Tibial nerve (tissue), 4 donors: ENCODE results near the gene EIF2AK3. TPM values are rescaled to one million over a fixed set of nuclear protein-coding genes. Genes with fewer than 3 reads are reported as not detected.

Experiments used
- DNase-seq, 2 donors: peaks; one replicate each; pipeline ENCODE4 v3.0.0-alpha.2; 2019; ENCODE audit warnings: low spot score in 2 of 2
- H3K27ac ChIP-seq, 4 donors: fragments of 200-600 bp; sonication (generic) in 3 of 4; one replicate each; pipeline ENCODE4 v1.5.1; 2017 to 2019; ENCODE audit warnings: mild to moderate bottlenecking in 1 of 4
- H3K27me3 ChIP-seq, 2 donors: fragments of 200-600 bp; sonication (generic) in 1 of 2; one replicate each; pipeline versions ENCODE4 v1.5.1 to v1.6.0; 2017 to 2019
- H3K36me3 ChIP-seq, 3 donors: fragments of 200-600 bp; sonication (generic); one replicate each; pipeline ENCODE4 v1.5.1; 2018 to 2019
- H3K4me1 ChIP-seq, 4 donors: fragments of 200-600 bp; sonication (generic) in 3 of 4; one replicate each; pipeline ENCODE4 v1.5.1; 2017 to 2019
- H3K4me3 ChIP-seq, 4 donors: fragments of 200-600 bp; sonication (generic) in 3 of 4; one replicate each; pipeline ENCODE4 v1.5.1; 2017 to 2019; ENCODE audit warnings: mild to moderate bottlenecking in 1 of 4, moderate library complexity in 1 of 4
- H3K9me3 ChIP-seq, 4 donors: fragments of 200-600 bp; sonication (generic) in 3 of 4; one replicate each; pipeline ENCODE4 v1.5.1; 2017 to 2019
- CTCF ChIP-seq, 5 experiments: fragments of 200-600 bp in 3 of 5; fragments of 450-650 bp in 2 of 5; sonication (generic) in 3 of 5; IDR thresholded peaks; one replicate each; pipeline ENCODE4 v1.5.1; 2016 to 2019; ENCODE audit warnings: antibody characterized with exemption in 5 of 5, mild to moderate bottlenecking in 3 of 5, moderate library complexity in 2 of 5
- EP300 ChIP-seq, 2 donors: sonication (generic); formaldehyde crosslinking; IDR thresholded peaks; one replicate each; pipeline ENCODE4 v1.6.1; 2017; ENCODE audit warnings: antibody characterized with exemption in 2 of 2, mild to moderate bottlenecking in 1 of 2
- POLR2A ChIP-seq, 2 donors: fragments of 450-650 bp; IDR thresholded peaks; one replicate each; pipeline ENCODE4 v1.6.1; 2017; ENCODE audit warnings: antibody characterized with exemption in 2 of 2, mild to moderate bottlenecking in 2 of 2, moderate library complexity in 2 of 2
- WGBS, 2 donors: methylation state at CpG; one replicate each; pipeline ENCODE4 v1.1.5; 2018; 5-methylcytosine and 5-hydroxymethylcytosine counted together
- total RNA-seq, 4 donors: library from RNA; depleted of rRNA; stranded (reverse); fragments of >200 nt; gene quantifications; one replicate each; pipeline ENCODE4 v1.1.0, GENCODE V29; 2016

The EIF2AK3 gene
- total RNA-seq, 4 donors from 2014 or later, result 19.8 to 29.1 (median 25.9) TPM

- Histone ChIP-seq H3K4me3 (no peak overlapping the region), H3K27ac (no peak overlapping the region), H3K9me3 (no peaks in the 10 kb centered on the region), H3K36me3 (peaks cover 0 to 53% (median 3%) of the 10 kb centered on the region in 3 donors), H3K4me1 (peaks cover 0 to 5% (median 2%) of the 10 kb centered on the region in 4 donors), H3K27me3 (no peaks in the 10 kb centered on the region)
- 85 to 95% methylated on average over 3 of the region's 3 CpGs for WGBS, 2 donors
- TF ChIP-seq POLR2A (IDR thresholded peaks at IDR 0.05), result no peak
- no peak for TF ChIP-seq CTCF (IDR thresholded peaks at IDR 0.05)
- no peak for TF ChIP-seq EP300 (IDR thresholded peaks at IDR 0.05)
- no peak for DNase-seq
Measured at GRCh38 chr2:88561646-88562388, 65.4 kb downstream of the EIF2AK3 start.

- Histone ChIP-seq H3K9me3 (no peaks in the 10 kb centered on the region), H3K36me3 (peaks cover 0 to 56% (median 6%) of the 10 kb centered on the region in 3 donors), H3K4me1 (peaks cover 0 to 5% (median 2%) of the 10 kb centered on the region in 4 donors), H3K27me3 (no peaks in the 10 kb centered on the region), H3K27ac (no peak overlapping the region), H3K4me3 (no peak overlapping the region)
- DNase-seq, result no peak
- TF ChIP-seq POLR2A (IDR thresholded peaks at IDR 0.05), result no peak
- no peak for TF ChIP-seq CTCF (IDR thresholded peaks at IDR 0.05)
- WGBS, 2 donors, result 87 to 89% methylated on average over 3 of the region's 3 CpGs
Measured at GRCh38 chr2:88560619-88561307, 66.5 kb downstream of the EIF2AK3 start.

- Histone ChIP-seq H3K9me3 (no peaks in the 10 kb centered on the region), H3K4me1 (no peaks in the 10 kb centered on the region), H3K27ac (no peak overlapping the region), H3K4me3 (no peak overlapping the region), H3K27me3 (no peaks in the 10 kb centered on the region), H3K36me3 (peaks cover 0 to 79% (median 6%) of the 10 kb centered on the region in 3 donors)
- DNase-seq, result no peak
- 92% methylated on average over 1 of the region's 1 CpG for WGBS, 2 donors
- TF ChIP-seq CTCF (IDR thresholded peaks at IDR 0.05) (no peak), EP300 (IDR thresholded peaks at IDR 0.05) (no peak), POLR2A (IDR thresholded peaks at IDR 0.05) (no peak)
Measured at GRCh38 chr2:88557290-88557689, 70.0 kb downstream of the EIF2AK3 start.

- 76 to 81% methylated on average over 7 of the region's 7 CpGs for WGBS, 2 donors
- Histone ChIP-seq H3K4me1 (no peaks in the 10 kb centered on the region), H3K27me3 (no peaks in the 10 kb centered on the region), H3K36me3 (peaks cover 0 to 66% (median 6%) of the 10 kb centered on the region in 3 donors), H3K27ac (no peak overlapping the region), H3K9me3 (no peaks in the 10 kb centered on the region), H3K4me3 (no peak overlapping the region)
- no peak for TF ChIP-seq CTCF (IDR thresholded peaks at IDR 0.05)
- no peak for TF ChIP-seq EP300 (IDR thresholded peaks at IDR 0.05)
- no peak for TF ChIP-seq POLR2A (IDR thresholded peaks at IDR 0.05)
- DNase-seq, result no peak
Measured at GRCh38 chr2:88556026-88556425, 71.2 kb downstream of the EIF2AK3 start.

GRCh38 chr2:88554189-88554588 is 73.1 kb downstream of the EIF2AK3 start:
- Histone ChIP-seq H3K27me3 (peaks cover 0 to 15% of the 10 kb centered on the region in 2 donors), H3K4me3 (no peak overlapping the region), H3K27ac (no peak overlapping the region), H3K36me3 (peaks cover 0 to 49% (median 6%) of the 10 kb centered on the region in 3 donors), H3K4me1 (peaks cover 0 to 3% (median 0%) of the 10 kb centered on the region in 4 donors), H3K9me3 (no peaks in the 10 kb centered on the region)
- TF ChIP-seq EP300 (IDR thresholded peaks at IDR 0.05) (no peak), POLR2A (IDR thresholded peaks at IDR 0.05) (no peak), CTCF (IDR thresholded peaks at IDR 0.05) (no peak)
- DNase-seq, result no peak
- WGBS, 2 donors, result 78 to 87% methylated on average over 5 of the region's 5 CpGs
